ENCODE measurements around the gene LMX1B.

The LMX1B gene

GRCh38 chr9:126614455-126615244, 922 bp downstream of the LMX1B start:
- TF ChIP-seq TAF1 (IDR thresholded peaks at IDR 0.05; ENCODE audit: borderline replicate concordance, insufficient read depth, low read length) (no peak), SIN3A (IDR thresholded peaks at IDR 0.05; ENCODE audit: borderline replicate concordance, insufficient read depth, low read length) (no peak), FOXP2 (optimal IDR thresholded peaks at IDR 0.05; ENCODE audit: borderline replicate concordance, extremely low read depth, extremely low read length, insufficient read depth) (no peak), REST (IDR thresholded peaks at IDR 0.05; ENCODE audit: insufficient read depth in 1 of 2, low read depth in 2 of 2, low read length in 2 of 2) (no peak), POLR2AphosphoS5 (IDR thresholded peaks at IDR 0.05; ENCODE audit: low read depth, low read length) (no peak)

GRCh38 chr9:126615245-126615790, 1.6 kb downstream of the LMX1B start:
- TF ChIP-seq SIN3A (IDR thresholded peaks at IDR 0.05; ENCODE audit: borderline replicate concordance, insufficient read depth, low read length), result no peak
- no peak for TF ChIP-seq REST (IDR thresholded peaks at IDR 0.05; ENCODE audit: insufficient read depth in 1 of 2, low read depth in 2 of 2, low read length in 2 of 2)
- no peak for TF ChIP-seq POLR2AphosphoS5 (IDR thresholded peaks at IDR 0.05; ENCODE audit: low read depth, low read length)
- no peak for TF ChIP-seq TAF1 (IDR thresholded peaks at IDR 0.05; ENCODE audit: borderline replicate concordance, insufficient read depth, low read length)
- TF ChIP-seq FOXP2 (optimal IDR thresholded peaks at IDR 0.05; ENCODE audit: borderline replicate concordance, extremely low read depth, extremely low read length, insufficient read depth), result no peak

- no peak for TF ChIP-seq REST (IDR thresholded peaks at IDR 0.05; ENCODE audit: insufficient read depth in 1 of 2, low read depth in 2 of 2, low read length in 2 of 2)
- no peak for TF ChIP-seq TAF1 (IDR thresholded peaks at IDR 0.05; ENCODE audit: borderline replicate concordance, insufficient read depth, low read length)
- no peak for TF ChIP-seq SIN3A (IDR thresholded peaks at IDR 0.05; ENCODE audit: borderline replicate concordance, insufficient read depth, low read length)
These were observed 2.2 kb downstream of the LMX1B start for GRCh38 chr9:126615791-126616447.

GRCh38 chr9:126616521-126616976, 2.8 kb downstream of the LMX1B start:
- TF ChIP-seq TAF1 (IDR thresholded peaks at IDR 0.05; ENCODE audit: borderline replicate concordance, insufficient read depth, low read length) (no peak), REST (IDR thresholded peaks at IDR 0.05; ENCODE audit: insufficient read depth in 1 of 2, low read depth in 2 of 2, low read length in 2 of 2) (no peak), SIN3A (IDR thresholded peaks at IDR 0.05; ENCODE audit: borderline replicate concordance, insufficient read depth, low read length) (no peak), FOXP2 (optimal IDR thresholded peaks at IDR 0.05; ENCODE audit: borderline replicate concordance, extremely low read depth, extremely low read length, insufficient read depth) (no peak), POLR2AphosphoS5 (IDR thresholded peaks at IDR 0.05; ENCODE audit: low read depth, low read length) (no peak)

All from PFSK-1 (cell line).